Activated T-helper 9 cell treated with anti-CD3 and anti-CD28 coated beads, Interleukin-2, amount 50 U/mL, for 16 hours (primary cell): Measurements from ENCODE around the gene TMEM135.

Experiments used
- DNase-seq: peaks from one replicate; pipeline ENCODE4 v3.0.0-alpha.2; 2020; ENCODE audit warnings: low read depth

The TMEM135 gene

DNA sequence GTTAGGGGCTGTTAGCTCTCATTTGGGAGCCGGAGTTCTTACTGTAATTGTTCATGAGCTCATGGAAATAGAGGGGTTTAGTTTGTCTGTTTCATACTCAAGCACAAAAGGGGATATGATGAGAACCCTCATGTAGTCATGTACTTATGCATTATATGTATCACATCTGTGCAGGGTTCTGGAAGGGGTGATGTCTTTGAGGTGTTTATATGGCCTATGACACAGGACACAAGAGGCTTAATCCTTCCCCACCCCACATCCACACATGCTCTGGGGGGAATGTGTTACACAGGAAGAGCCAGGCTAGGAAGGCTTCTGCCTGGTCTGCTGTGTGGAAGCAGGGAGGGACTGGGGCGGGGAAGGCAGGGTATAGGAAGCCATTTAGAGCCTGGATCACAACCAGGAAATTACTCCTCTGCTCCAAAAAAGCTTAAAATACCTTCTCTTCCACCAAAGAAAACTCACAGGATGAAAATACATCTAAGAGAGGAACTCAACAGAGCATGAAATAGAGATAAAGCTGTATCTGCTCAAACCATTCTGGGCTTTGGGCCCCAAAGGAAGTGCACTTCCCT is 316.1 kb downstream of the TMEM135 start:
- DNase-seq: no peak

DNA sequence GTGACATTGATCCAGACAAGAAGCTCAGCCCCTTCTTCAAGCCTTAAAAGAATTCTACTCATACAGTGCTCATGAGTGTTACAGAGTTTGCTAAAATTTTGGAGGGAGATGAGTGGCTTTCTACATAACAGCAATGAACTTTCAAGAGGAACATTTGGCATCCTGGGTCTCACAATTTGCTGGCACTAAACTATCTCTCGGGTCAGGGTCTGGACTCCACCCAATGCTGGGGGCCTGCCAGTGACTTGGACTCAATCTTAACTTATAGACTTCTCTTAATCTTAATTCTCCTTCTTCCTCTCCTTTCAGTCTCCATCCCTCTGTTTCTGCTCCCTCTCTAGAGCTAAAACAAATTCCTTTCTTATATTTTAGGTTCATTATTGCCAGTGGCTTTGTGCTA is 317.9 kb downstream of the TMEM135 start:
- DNase-seq: no peak

DNA sequence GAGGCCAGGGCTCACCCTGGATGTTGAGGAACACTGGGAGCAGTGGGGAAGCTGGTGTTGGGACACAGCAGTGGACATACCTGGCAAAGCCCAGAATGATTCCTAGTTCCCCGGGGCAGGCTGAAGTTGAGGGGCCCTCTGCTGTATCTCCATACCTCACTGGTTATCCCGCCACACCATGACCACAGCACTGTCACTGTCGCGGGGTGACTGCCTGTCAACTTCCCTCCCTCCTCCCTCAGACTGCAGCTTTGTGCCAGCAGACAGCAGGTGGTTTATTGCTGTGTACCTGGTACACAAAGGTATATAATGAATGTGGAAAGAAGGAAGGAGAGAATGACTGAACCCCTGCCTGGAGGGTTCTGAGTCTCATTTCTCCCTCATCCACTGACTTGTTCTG is 318.7 kb downstream of the TMEM135 start:
- DNase-seq: no peak

DNA sequence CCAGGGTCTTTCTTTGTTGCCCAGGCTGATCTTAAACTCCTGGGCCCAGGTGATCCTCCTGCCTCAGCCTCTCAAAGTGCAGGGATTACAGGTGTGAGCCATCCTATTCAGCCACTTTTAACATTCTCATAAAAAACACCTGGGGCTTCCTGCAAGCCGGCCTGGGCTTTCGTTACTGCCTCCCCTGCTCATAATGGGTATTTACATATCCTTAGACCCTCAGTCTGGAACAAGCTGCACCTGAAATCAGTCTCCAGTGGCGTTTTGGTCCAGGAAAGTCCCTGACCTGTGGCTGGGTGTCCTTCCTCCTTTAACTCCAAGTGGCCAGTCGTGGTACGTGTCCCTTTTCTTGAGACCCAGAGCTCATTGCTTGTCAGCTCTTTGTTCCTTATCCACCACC is 320.7 kb downstream of the TMEM135 start:
- DNase-seq: no peak

DNA sequence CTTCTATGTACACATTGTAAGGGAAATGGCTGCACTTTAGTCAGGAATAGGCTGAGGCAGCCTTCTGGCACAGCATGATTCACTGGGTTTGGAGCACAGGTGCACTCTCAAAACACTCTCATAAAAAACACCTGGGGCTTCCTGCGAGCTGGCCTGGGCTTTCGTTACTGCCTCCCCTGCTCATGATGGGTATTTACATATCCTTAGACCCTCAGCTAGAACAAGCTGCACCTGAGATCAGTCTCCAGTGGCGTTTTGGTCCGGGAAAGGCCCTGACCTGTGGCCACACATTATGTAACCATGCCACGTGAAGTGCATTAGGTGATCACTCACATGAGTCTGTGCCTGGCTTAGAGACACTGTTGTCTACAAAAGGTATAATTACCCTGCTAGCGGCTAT is 321.7 kb downstream of the TMEM135 start:
- DNase-seq: no peak

DNA sequence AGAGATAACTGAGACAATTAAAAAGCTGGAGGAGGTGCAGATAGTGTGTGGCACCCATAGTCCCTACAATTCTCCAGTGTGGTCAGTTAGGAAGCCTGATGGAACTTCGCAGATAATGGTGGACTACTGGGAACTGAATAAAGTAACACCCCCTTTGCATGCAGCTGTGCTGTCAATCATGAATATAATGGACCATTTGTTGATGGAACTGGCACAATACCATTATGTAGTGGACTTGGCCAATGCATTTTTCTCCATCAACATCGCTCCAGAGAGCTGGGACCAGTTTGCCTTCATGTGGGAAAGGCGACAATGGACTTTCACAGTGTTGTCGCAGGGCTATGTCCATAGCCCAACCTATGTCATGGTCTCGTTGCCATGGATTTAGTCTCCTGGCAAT is 324.2 kb downstream of the TMEM135 start:
- DNase-seq: no peak

DNA sequence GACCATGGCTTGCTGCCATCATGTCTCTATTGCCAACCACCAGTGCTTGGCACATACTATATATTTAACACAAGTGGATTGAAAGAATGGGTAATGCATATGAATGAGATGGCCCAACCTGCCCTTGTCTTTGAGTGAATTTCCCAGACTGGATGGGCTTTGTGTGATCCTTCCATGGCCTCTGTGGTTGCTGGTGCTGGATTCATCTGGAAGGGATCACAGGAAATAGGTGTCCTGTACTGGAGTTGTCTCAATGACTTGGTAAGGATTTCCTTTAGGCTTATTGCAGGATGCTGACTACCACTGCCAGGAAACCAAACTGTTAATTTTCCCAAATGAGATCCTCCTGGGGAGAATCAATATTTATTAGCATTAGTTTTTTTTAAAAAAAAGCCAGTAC is 328.6 kb downstream of the TMEM135 start:
- no peak for DNase-seq

DNA sequence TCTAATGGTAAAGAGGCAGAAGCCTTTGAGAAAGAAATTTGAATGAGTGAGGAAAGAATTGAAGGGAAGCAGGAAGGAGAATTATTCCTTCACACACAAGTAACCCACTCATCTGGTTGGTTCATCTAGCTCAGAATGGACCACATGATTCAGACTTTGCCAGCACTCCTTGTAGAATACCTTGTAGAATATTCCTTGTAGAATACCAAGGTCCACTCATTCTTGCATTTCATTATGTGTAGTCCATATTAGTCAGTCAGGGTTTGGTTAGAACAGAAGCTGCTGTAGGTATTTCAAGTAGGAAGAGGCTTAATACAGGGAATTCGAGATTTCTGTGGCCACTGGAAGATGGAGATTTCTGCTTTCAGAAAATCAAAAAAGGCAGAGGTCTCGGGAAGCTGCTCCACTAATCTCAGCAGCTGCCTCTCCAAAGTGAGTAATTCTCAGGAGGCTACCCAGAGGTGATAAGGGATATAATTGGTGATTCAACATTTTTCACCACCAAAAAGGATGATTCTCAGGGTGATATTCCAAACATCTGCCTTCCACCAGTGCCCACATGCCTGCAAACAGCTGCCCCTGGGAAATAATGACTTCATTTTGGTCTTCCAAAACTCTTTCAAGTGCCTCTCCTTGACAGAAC is 329.1 kb downstream of the TMEM135 start:
- DNase-seq: no peak

DNA sequence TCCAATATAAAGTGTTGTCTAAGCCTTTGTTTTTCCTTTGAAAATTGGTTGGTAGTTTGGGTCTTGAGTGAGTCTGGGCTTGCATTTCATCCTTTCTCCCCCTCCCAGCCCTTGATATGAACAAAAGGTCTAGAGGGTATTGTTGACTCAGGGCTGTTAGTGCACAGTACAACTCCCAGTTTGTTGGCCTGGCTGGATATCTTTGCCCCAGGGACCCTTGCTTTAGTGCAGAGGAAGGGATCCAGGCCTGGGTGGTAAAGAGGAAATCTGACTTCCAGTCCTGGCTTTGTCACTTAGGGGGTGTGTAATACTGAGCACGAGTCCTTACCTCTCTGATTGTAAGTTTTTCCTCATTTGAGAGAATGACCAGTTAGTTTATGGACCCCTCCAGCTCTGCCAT is 330.4 kb downstream of the TMEM135 start:
- no peak for DNase-seq

DNA sequence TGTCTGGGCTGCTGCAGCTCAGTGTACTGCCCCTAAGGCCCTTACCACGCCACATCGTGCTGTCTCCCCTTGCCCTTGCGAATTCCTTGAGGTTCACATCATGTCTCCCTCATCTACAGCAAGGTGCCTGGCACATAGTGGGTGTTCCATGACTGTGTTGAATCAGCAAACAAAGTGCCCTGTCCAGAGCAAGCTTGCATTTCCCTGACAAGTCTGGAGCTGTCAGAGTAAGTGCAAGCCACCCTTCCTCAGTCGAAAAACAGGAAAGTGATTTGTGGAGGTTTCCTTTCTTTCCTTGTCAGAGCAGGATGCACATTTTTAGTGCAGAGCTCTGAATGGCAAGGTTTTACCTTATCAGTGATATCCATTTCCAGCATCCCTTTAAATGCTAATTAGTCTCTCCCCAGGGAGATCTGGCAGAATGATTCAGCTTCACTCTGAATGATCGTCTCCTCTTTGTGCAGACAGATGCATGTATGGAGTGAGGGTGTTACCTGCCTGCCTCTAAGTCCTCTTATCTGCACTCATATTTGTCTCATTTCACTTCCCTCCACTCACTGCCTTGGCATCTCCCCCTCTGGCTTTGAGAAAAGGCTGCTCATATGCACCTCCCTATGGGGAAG is 331.2 kb downstream of the TMEM135 start:
- DNase-seq: no peak

DNA sequence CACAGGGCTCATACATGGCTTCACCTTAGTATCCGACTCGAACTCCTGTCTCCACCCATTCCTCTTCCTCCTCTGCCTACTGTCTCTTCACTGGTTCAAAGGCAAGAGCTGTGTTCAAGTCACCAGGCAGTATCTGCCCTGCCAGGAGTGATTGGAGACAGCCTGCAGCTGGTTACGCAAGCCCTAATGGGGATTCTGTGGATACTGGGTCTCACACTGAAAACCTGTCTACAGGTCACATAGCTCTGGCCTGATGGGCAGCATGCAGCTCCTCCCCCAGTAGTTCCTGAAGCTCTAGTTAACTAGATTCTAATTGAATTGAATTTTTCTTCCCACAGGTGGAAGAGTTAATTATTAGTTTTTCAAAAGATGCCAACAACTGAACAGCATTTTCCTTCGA is 332.2 kb downstream of the TMEM135 start:
- no peak for DNase-seq

DNA sequence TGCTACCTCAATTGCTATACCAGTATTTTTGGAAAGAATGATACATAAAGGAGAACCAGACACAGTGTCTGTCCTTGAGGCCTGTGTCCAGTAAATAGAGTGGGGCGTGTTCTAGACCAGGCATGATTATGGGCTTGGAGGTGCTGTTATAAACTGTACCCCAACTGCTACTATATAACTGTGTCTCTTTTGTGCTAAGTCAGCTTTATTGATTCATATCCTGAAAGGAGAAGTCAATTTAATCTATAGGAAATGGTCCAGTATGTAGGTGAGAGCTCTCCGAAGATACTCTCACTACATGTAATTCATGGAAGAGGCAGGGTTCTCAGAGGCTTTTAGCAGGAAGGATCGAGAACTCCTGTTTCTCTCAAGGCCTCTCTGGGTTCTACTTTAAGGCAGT is 334.3 kb downstream of the TMEM135 start:
- DNase-seq: no peak
